Measurements from ENCODE around the gene MAOB.

Gene MAOB

DNA sequence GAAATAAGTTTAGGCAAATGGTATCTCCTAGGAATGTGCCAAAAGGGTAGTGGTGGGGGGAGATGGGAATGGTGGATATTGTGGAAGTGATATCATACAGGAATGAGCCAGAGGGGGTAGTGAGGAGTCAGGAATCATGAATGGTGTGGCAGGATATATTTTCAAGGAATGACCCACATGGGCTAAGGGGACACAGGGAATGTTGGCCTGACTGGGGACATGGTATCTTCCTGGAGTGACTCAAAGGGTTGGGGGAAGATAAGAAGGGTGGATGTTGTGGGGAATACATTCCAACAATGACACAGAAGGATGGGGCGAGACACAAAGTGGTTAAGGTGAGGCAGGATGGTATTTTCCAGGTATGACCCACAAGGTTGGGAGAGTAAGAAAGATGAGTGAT, 165.6 kb downstream of the MAOB start:
- Histone ChIP-seq H3K27ac (ENCODE audit: low read depth, low read length, poor library complexity, severe bottlenecking) (no peak overlapping the region), H3K36me3 (ENCODE audit: insufficient read depth, low read length) (no peaks in the 10 kb centered on the region), H3K27me3 (ENCODE audit: insufficient read depth, low read length) (no peaks in the 10 kb centered on the region), H3F3A (ENCODE audit: insufficient read depth, low read length) (no peaks in the 10 kb centered on the region), H3K9me3 (ENCODE audit: low read length) (no peaks in the 10 kb centered on the region), H3K79me2 (ENCODE audit: insufficient read depth, low read length) (no peaks in the 10 kb centered on the region), H3K9me2 (ENCODE audit: low read depth, low read length) (no peaks in the 10 kb centered on the region), H3K4me2 (ENCODE audit: low read length) (no peak overlapping the region), H3K4me1 (ENCODE audit: insufficient read depth, low read length, severe bottlenecking) (no peaks in the 10 kb centered on the region), H2AFZ (ENCODE audit: low read length) (no peak overlapping the region), H3K4me3 (ENCODE audit: low read depth, low read length, poor library complexity, severe bottlenecking) (no peak overlapping the region), H4K20me1 (ENCODE audit: insufficient read depth, low read length) (no peaks in the 10 kb centered on the region), H3K9ac (ENCODE audit: low read length) (no peak overlapping the region)
- TF ChIP-seq, protein P1, sequence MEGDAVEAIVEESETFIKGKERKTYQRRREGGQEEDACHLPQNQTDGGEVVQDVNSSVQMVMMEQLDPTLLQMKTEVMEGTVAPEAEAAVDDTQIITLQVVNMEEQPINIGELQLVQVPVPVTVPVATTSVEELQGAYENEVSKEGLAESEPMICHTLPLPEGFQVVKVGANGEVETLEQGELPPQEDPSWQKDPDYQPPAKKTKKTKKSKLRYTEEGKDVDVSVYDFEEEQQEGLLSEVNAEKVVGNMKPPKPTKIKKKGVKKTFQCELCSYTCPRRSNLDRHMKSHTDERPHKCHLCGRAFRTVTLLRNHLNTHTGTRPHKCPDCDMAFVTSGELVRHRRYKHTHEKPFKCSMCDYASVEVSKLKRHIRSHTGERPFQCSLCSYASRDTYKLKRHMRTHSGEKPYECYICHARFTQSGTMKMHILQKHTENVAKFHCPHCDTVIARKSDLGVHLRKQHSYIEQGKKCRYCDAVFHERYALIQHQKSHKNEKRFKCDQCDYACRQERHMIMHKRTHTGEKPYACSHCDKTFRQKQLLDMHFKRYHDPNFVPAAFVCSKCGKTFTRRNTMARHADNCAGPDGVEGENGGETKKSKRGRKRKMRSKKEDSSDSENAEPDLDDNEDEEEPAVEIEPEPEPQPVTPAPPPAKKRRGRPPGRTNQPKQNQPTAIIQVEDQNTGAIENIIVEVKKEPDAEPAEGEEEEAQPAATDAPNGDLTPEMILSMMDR (IDR thresholded peaks at IDR 0.05; ENCODE audit: low read length), result no peak
- TF ChIP-seq EZH2 (IDR thresholded peaks at IDR 0.05; ENCODE audit: borderline replicate concordance, low read length), result no peak
